ENCODE measurements around the gene MTARC2.
"Not testable (repeated sequence)": the region's sequence is repeated elsewhere in the genome, so short reads cannot be mapped to it uniquely, and the experiment has no call there.

MTARC2 gene

DNA sequence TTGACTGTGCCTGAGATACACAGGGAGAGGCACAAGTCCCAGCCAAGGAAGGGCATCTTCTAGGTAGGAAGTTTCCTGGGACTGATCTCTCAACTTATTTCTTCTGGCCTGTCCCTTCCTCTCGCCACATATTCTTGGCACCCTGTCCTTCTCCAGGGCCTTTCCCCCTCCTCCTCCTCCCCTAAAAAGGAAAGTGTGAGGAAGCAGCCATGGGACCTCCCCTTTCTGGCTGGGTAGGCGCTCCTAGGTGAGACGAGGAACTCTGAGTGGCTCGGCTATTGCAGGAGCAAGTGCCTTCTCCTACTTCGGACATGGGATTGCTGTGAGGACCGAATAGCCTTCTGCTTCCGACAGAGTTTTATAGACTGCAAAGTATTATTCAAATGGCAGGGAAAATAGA is 15.5 kb upstream of the MTARC2 start:
- DNase-seq (ENCODE audit: low read depth) = no peak

DNA sequence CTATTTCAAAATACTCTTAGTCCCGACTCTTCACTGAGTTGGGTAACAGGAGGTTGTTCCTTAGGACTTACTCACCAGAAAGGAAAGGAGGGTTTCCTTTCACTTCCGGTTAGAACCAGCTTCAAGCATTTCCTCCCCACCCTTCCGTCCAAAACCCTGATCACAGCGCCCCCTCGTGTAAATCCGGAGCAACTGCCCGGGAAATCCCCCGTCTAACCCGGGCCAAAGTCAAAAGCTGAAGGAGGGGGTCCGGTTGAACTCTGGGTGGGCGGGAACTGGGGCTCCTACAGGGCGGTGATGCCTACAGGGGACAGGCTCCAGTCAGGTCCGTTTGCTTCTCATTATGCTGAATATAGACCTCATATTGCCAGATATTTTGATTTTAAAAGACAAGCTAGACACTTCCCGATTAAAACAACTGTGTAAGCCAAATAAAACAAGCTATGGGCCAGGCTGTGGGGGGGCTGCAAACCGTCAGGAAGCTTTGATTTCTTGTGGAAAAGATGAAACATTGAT is 15.0 kb upstream of the MTARC2 start:
- DNase-seq (ENCODE audit: low read depth) = peak; percentile 77

- DNase-seq (ENCODE audit: low read depth) = no peak
These were observed 13.4 kb upstream of the MTARC2 start for GRCh38 chr1:220734571-220735326.

DNA sequence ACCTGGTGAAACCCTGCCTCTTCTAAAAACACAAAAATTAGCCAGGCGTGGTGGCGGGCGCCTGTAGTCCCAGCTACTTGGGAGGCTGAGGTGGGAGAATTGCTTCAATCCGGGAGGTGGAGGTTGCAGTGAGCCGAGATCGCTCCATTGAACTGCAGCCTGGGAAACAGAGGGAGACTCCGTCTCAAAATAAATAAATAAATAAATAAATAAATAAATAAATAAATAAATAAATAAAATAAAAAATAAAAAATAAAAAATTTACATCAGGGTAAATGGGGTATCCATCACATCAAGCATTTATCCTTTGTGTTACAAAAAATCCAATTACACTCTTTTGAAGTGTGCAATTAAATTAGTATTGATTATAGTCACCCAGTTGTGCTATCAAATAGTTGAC is 11.8 kb upstream of the MTARC2 start:
- not testable (repeated sequence) for DNase-seq (ENCODE audit: low read depth)

- DNase-seq (ENCODE audit: low read depth) = no peak
These were observed 6.8 kb upstream of the MTARC2 start for GRCh38 chr1:220741349-220741748.

DNA sequence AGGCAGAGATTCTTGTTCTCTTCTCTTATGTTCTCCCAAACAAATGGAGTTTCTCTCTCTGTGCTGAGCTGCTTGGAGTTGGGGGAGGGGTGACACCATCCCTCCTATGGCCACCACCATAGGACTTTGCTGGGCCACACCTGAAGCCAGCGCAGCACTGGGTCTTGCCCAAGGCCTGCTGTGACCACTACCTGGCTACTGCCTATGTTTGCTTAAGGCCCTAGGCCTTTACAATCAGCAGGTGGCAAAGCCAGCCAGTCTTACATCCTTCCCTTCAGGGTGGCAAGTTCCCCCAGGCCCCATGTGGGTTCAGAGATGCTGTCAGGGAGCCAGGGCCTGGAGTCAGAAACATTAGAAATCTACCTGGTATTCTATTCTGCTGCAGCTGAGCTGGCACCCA is 6.3 kb upstream of the MTARC2 start:
- no peak for DNase-seq (ENCODE audit: low read depth)

DNA sequence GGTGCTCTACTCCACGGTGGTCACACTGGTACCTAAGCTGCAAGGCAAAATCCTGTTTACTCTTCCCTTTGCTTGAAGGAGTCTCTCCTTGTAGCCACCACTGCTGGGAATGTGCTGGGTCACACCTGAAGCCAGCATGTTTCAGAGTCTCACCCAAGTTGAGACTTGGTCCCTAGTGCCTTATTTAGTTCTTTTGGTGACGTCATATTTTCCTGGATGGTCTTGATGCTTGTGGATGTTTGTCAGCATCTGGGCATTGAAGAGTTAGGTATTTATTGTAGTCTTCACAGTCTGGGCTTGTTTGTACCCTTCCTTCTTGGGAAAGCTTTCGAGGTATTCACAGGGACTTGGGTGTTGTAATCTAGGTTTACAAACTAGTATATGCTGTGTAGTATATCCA is 5.6 kb upstream of the MTARC2 start:
- no peak for DNase-seq (ENCODE audit: low read depth)

DNA sequence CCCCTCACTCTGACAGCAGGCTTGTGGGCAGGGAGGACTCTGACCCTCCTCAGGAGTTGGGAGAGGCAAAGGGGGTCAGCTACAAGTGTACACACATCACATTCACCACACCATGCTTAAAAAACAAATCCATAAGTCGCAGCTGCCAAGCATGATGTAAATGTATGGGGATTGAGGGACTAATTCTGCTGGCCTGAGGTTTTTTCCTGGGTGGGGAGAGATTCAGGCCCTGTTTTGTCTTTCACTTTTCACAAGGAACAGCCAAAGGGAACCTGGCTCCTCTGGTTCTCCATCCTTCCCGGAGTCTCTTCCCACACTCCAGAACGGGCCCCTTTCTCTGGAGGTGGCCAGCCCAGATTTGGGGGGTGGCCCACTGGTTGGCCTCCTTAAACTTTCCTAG is 1.3 kb upstream of the MTARC2 start:
- DNase-seq (ENCODE audit: low read depth) = no peak

- DNase-seq (ENCODE audit: low read depth) = no peak
These were observed 559 bp upstream of the MTARC2 start for GRCh38 chr1:220747437-220748088.

DNA sequence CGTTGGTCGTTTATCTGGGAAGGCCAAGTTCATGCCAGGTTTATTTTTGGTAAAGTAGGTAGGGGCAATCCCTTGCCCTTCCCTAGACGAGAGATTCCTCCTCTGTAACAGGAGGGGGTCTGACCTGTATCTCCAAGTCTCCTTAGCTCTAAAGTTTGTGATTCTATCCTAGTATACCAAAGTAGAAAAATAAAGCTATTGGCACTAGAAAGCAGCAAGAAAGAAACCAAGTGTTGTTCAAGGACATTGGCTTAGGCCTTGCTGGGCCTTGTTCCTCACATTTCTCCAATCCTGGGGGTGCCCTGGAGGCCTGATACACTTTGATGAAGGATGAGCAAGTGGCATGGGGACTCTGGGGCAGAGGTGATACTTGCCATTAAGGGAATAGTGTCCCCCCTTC is 814 bp downstream of the MTARC2 start:
- no peak for DNase-seq (ENCODE audit: low read depth)

- DNase-seq (ENCODE audit: low read depth) = no peak
These were observed 2.0 kb downstream of the MTARC2 start for GRCh38 chr1:220750131-220750515.

GRCh38 chr1:220751111-220751510 is 3.0 kb downstream of the MTARC2 start:
- DNase-seq (ENCODE audit: low read depth) = no peak

DNA sequence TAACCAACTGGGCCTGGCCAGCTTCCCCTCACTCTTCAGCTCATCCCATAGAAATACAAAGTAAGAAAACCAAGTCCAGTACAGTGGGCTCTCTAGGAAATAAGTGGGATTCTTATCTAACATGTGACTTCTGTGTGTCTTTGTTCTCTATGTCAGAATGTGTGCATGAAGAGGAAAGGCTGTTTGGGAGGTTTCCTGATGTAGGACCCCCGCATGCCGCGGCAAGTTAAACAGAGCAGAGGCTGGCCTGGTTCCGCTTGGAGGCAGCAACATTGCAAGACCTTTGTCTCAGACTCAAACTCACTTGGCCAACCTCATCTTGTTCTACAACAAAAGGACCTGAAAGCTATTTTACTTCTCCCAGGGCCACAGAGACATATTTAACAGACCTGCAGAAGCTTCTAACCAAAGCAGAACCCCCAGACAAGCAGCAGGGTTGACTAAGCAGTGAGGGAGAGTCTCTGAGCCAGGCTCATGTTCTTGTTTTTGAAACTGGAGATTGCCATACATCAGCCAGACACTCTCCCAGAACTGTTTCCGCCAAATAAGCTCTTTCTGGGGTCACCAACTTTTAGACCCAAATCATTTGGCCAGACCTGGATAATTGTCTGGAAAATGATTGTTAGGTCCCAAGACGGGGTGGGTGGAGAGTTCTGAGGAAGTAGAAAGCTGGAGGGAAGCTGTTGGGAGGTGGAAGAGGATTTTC is 6.2 kb downstream of the MTARC2 start:
- no peak for DNase-seq (ENCODE audit: low read depth)

- DNase-seq (ENCODE audit: low read depth) = no peak
These were observed 6.8 kb downstream of the MTARC2 start for GRCh38 chr1:220754918-220755295.

DNA sequence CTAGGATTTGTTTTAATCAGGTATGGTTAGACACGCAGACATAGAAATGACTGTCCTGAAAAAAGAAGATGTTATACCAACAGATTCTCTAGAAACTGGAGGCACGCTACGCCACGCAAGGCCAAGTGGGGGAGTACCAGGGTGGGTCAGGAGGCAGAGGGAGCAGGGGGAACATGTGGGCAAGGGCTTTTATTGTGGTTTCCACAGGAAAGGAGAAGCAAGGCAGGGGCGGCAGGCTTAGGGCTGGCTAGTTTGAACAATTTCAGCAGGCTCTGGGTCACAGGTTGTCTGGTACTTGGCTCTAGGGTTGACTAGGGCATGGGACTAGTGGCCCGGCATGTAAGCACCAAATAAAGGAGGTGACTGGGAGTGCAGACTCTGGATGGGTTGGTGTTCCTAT is 7.2 kb downstream of the MTARC2 start:
- no peak for DNase-seq (ENCODE audit: low read depth)

- no peak for DNase-seq (ENCODE audit: low read depth)
These were observed 9.3 kb downstream of the MTARC2 start for GRCh38 chr1:220757441-220757840.

- DNase-seq (ENCODE audit: low read depth) = no peak
These were observed 11.0 kb downstream of the MTARC2 start for GRCh38 chr1:220759147-220759546.

GRCh38 chr1:220761688-220762427 is 13.7 kb downstream of the MTARC2 start:
- no peak for DNase-seq (ENCODE audit: low read depth)

GRCh38 chr1:220764757-220765156 is 16.6 kb downstream of the MTARC2 start:
- no peak for DNase-seq (ENCODE audit: low read depth)

- no peak for DNase-seq (ENCODE audit: low read depth)
These were observed 19.4 kb downstream of the MTARC2 start for GRCh38 chr1:220767312-220768125.

DNA sequence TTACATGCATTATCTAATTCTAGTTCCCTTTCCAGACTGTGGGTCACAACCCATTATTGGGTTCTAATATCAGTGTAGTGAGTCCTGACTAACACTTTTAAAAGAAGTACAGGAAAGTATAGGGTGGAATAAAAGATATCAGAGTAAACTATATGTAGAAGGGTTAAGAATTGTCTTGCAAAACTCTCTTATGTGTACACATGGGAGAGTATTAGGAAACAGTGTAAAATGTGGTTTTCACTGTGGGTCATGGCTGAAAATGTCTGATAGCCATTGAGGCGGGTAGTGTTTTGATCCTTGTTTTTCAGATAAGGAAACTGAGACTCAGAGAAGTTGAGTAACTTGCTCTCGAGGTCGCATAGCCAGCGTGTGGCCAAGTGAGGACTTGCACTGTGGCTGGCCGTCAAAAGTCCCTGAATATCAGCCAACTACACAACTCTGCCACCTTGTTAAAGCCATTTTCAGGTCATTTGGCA is 20.0 kb downstream of the MTARC2 start:
- DNase-seq (ENCODE audit: low read depth) = no peak

Data from activated T-cell treated with anti-CD3 and anti-CD28 coated beads for 24 hours (primary cell).